CD4-positive, alpha-beta T cell treated with Interleukin-15 for 1 hour (primary cell): ENCODE data around the gene ABCA7.

Experiments
- DNase-seq: peaks from one replicate; pipeline ENCODE4 v3.0.0-alpha.2; 2020

Gene ABCA7

DNA sequence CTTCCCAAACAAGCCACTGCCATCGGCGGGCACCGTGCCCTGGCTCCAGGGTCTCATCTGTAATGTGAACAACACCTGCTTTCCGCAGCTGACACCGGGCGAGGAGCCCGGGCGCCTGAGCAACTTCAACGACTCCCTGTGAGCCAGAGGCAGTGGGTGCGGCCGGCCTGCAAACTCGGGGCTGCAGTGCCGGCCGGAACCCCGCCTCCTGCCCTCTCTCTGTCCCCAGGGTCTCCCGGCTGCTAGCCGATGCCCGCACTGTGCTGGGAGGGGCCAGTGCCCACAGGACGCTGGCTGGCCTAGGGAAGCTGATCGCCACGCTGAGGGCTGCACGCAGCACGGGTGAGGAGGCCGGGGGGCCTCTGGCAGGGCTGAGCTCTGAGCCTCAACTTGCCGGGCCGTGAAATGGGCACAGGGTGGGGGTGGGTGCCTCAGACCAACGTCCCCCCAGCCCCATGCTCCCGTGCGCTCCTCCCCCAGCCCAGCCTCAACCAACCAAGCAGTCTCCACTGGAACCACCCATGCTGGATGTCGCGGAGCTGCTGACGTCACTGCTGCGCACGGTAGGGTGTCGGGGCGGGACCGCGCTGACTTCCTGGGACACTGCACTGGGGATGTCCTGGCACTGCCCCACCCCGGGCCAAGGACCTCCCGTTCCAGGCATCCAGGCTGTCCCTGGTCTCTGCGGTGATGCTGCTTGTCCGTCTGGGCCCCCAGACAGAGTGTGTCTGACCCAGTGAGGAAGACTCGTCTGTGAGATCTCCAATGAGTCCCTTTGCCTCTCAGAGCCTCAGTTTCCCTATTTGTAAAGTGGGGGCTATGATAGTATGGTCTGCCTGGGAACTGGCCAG is 2.2 kb downstream of the ABCA7 start:
- no peak for DNase-seq

DNA sequence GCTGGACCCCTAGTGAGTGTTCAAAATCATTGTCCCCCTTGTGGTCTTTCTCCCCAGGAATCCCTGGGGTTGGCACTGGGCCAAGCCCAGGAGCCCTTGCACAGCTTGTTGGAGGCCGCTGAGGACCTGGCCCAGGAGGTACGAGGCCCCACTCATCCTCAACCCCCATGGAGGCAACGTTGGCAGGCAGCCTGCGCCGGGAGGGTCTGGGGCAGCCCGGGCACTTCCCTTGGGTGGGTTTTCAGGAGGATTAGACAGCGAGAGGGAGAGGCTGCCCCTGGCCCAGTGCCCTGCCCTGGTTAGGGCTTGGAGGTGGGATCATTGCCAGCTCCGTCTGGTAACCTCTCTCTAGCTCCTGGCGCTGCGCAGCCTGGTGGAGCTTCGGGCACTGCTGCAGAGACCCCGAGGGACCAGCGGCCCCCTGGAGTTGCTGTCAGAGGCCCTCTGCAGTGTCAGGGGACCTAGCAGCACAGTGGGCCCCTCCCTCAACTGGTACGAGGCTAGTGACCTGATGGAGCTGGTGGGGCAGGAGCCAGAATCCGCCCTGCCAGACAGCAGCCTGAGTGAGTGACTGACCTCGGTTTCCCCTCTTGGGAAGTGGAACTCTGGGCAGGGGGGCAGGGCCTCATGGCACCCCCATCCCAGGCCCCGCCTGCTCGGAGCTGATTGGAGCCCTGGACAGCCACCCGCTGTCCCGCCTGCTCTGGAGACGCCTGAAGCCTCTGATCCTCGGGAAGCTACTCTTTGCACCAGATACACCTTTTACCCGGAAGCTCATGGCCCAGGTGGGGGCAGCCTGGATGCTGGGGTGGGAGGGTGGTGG is 3.0 kb downstream of the ABCA7 start:
- DNase-seq, result no peak

DNA sequence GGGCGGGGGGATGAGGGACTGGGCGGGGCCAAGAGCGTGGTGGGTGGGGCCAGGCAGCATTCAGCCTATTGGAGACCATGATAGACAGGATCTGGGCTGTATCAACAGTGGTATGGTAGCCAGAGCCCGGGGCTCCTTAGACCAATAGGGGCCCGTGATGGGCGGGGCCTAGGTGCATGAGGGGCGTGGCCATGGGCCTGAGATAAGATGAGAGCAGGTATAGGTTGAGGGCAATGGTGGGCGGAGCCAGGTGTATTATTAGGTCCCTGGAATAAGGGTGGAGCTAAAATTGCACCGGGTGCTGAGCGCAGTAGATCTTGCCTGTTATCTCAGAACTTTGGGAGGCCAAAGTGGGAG is 5.3 kb downstream of the ABCA7 start:
- DNase-seq, result peak; percentile 84

DNA sequence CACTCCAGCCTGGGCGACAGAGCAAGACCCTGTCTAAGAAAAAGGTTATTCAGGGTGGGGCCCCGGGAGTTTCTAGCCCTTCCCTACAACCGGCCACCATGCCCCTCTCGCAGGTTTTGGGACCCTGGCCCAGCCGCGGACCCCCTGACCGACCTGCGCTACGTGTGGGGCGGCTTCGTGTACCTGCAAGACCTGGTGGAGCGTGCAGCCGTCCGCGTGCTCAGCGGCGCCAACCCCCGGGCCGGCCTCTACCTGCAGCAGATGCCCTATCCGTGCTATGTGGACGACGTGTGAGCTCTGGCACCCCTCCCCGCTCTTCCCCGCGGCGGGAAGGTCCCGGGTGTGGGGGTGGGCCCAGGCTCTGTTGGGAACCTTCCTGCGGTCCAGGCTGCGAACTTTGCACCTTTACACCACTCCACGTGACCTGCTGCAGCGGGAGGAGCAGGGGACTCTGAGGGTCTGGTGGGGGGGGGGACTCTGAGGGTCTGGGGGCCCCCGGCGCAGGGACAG is 6.3 kb downstream of the ABCA7 start:
- no peak for DNase-seq

DNA sequence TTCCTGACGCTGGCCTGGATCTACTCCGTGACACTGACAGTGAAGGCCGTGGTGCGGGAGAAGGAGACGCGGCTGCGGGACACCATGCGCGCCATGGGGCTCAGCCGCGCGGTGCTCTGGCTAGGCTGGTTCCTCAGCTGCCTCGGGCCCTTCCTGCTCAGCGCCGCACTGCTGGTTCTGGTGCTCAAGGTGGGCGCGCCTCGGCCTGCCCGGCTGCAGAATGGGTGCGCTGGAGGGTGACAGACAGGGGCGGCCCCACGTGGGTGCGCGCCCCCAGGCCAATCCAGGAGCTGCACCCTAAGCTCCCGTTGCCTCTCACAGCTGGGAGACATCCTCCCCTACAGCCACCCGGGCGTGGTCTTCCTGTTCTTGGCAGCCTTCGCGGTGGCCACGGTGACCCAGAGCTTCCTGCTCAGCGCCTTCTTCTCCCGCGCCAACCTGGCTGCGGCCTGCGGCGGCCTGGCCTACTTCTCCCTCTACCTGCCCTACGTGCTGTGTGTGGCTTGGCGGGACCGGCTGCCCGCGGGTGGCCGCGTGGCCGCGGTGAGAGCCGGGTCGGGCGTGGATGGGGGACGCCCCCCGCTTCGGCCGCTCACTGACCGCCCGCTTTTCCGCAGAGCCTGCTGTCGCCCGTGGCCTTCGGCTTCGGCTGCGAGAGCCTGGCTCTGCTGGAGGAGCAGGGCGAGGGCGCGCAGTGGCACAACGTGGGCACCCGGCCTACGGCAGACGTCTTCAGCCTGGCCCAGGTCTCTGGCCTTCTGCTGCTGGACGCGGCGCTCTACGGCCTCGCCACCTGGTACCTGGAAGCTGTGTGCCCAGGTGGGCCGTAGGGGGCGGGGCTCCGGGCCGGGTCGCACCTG is 7.2 kb downstream of the ABCA7 start:
- no peak for DNase-seq

DNA sequence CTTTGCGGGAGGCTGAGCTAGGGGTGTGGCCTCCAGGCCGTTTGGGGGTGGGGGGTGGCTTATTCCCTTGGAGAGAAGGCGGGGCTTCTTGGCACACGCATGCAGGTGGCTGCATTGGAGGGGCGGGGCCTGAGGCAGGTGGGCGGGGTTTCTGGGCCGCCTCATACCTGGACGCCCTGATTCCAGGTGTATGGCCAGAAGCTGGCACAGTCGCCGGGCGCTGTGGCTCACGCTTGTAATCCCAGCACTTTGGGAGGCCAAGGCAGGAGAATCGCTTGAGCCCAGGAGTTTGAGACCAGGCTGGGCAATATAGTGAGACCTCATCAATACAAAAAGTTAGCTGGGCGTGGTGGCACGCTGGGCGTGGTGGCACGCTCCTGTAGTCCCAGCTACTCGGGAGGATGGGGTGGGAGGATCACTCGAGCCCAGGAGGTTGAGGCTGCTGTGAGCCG is 7.8 kb downstream of the ABCA7 start:
- no peak for DNase-seq

DNA sequence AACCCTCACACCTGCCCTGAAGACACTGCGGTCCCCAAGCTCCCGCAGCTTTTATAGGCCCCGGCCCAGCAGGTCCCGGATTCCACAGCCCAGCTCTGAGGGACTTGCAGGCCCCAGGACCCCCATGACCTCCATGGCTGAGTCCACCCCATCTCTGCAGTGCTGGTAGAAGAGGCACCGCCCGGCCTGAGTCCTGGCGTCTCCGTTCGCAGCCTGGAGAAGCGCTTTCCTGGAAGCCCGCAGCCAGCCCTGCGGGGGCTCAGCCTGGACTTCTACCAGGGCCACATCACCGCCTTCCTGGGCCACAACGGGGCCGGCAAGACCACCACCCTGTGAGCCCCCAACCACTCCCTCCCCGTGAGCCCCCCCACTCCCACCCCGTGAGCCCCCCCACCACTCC is 9.2 kb downstream of the ABCA7 start:
- DNase-seq, result no peak

DNA sequence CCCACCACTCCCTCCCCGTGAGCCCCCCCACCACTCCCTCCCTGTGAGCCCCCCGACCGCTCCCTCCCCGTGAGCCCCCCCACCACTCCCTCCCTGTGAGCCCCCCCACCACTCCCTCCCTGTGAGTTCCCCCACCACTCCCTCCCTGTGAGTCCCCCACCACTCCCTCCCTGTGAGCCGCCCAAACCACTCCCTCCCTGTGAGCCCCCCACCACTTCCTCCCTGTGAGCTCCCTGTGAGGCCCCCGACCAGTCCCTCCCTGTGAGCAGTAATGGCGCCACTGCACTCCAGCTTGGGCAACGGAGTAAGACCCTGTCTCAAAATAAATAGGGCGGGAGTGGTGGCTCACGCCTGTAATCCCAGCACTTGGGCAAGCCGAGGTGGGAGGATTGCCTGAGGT is 9.9 kb downstream of the ABCA7 start:
- no peak for DNase-seq

DNA sequence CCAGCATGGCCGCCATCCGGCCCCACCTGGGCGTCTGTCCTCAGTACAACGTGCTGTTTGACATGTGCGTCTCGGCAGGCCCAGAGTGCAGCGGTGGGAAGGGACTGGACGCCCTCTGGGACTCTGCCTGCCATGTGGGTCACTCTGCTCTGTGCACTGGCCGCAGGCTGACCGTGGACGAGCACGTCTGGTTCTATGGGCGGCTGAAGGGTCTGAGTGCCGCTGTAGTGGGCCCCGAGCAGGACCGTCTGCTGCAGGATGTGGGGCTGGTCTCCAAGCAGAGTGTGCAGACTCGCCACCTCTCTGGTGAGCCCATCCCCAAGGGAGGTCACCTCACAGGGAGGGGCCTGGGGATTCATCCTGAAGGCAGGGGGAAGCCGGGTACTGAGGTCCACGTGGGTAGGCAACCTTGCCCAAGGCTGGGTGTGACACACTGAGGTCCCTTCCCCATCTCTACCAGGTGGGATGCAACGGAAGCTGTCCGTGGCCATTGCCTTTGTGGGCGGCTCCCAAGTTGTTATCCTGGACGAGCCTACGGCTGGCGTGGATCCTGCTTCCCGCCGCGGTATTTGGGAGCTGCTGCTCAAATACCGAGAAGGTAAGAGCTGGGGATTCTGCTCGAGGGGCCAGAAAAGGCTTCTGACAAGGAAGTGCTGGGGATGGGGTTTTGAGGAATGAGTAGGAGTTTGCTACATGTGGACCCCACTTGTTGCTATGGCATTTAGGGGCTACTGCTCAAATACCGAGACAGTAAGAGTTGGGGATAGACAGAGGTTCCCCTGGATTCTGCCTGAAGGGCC is 11.3 kb downstream of the ABCA7 start:
- DNase-seq, result no peak

DNA sequence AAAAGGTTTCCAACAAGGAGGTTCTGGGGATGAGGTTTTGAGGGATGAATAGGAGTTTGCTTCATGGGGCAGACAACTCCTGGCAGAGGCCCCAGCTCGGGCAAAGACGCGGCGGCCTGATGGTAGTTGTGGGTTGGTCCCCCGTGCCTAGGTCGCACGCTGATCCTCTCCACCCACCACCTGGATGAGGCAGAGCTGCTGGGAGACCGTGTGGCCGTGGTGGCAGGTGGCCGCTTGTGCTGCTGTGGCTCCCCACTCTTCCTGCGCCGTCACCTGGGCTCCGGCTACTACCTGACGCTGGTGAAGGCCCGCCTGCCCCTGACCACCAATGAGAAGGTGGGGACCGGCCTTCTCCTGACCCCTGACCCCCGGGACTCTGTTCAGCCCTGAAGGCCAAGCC is 11.9 kb downstream of the ABCA7 start:
- DNase-seq, result no peak

DNA sequence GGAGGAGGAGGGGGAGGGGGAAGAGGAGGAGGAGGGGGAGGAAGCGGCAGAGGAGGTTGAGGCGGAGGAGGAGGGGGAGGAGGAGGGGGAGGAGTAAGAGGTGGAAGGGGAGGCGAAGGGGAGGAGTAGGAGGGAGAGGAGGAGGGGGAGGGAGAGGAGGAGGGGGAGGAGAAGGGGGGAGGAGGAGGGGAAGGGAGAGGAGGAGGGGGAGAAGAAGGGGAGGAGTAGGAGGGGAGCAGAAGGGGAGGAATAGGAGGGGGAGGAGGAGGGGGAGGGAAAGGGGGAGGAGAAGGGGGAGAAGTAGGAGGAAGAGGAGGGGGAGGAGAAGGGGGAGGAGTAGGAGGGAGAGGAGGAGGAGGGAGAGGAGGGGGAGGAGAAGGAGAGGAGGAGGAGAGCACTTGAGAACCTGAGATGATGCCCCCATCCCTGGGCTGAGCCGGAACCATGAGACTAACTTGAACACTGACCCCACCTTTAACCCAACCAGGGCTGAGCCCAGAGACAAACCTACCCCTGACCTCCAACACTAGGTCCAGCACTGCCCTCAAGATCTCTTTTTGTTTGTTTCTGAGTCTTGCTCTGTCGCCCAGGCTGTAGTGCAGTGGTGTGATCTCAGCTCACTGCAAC is 12.6 kb downstream of the ABCA7 start:
- no peak for DNase-seq

DNA sequence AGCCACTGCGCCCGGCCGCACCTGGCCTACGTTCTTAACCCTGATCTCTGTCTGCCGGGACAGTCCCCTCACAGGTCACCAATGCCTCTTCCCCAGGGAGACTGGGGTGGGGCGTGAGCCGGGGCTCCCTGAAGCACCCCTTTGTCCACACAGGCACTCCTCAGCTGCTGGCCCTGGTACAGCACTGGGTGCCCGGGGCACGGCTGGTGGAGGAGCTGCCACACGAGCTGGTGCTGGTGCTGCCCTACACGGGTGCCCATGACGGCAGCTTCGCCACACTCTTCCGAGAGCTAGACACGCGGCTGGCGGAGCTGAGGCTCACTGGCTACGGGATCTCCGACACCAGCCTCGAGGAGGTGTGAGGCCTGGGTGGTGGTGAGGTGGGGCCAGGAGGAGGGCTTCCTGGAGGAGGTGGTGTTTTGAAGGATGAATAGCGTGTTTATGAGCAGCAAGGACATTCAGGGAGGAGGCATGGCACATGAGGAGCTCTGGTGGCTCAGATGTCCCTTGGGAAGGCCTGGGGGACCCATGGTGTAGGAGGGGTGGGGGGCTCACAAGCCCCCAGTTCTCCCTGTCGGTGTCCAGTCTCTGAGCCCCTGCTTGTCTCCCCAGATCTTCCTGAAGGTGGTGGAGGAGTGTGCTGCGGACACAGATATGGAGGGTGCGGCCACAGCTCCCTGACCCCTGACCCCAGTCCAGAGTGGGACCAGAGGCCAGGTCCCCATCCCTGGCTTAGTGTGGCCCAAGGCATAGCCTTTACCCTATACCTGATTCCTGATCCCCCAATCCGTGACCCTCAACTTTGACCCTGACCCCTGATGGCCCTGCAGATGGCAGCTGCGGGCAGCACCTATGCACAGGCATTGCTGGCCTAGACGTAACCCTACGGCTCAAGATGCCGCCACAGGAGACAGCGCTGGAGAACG is 13.5 kb downstream of the ABCA7 start:
- no peak for DNase-seq

DNA sequence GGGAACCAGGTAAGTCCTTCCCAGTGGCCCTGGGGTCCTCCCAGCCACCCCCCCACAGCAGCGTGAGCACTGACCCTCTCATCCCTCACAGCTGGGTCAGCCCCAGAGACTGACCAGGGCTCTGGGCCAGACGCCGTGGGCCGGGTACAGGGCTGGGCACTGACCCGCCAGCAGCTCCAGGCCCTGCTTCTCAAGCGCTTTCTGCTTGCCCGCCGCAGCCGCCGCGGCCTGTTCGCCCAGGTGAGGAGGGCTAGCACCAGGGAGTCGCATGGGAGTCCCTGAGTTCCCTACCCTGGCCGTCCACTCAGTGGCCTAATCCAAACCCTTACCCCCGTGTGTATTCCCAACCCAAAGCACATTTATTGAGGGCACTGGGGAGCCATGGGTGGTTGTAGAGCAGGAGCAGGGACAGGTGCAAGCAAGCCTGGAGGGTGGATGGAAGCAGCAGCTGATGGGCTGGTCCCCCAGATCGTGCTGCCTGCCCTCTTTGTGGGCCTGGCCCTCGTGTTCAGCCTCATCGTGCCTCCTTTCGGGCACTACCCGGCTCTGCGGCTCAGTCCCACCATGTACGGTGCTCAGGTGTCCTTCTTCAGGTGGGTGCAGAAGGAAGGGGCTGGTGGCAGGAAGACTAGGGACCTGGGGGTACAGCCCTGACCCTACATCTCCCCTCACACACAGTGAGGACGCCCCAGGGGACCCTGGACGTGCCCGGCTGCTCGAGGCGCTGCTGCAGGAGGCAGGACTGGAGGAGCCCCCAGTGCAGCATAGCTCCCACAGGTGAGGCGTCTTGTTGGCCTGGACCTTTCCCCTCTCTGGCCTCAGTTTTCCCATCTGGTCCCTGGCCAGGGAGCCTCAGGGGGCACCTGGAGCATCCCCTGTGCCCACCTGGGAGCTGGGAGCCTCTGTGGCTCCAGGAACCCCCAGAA is 14.5 kb downstream of the ABCA7 start:
- DNase-seq, result no peak

DNA sequence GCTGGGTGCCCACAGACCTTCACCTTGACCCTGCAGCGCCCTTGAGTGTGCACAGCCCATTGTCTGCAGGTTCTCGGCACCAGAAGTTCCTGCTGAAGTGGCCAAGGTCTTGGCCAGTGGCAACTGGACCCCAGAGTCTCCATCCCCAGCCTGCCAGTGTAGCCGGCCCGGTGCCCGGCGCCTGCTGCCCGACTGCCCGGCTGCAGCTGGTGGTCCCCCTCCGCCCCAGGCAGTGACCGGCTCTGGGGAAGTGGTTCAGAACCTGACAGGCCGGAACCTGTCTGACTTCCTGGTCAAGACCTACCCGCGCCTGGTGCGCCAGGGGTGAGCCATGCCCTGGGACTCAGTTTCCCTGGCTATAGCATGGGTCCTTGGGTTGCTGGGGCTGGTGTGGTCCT is 15.1 kb downstream of the ABCA7 start:
- DNase-seq, result no peak

DNA sequence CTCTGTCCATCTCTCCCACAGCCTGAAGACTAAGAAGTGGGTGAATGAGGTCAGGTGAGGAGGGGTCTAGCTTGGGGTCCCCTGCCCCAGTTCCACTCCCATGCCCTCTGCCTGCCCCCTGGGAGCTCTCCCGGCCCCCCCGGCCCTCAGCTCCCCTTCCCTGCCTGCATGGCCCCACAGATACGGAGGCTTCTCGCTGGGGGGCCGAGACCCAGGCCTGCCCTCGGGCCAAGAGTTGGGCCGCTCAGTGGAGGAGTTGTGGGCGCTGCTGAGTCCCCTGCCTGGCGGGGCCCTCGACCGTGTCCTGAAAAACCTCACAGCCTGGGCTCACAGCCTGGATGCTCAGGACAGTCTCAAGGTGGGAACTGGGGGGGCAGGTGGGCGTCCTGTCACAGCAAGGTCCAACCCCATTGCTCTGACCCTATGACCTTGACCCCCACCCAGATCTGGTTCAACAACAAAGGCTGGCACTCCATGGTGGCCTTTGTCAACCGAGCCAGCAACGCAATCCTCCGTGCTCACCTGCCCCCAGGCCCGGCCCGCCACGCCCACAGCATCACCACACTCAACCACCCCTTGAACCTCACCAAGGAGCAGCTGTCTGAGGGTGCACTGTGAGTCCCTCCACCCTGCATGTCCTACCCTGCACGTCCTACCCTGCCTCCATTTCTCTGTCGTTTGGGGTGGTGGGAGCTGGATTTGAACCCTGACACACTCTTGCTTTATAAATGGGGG is 16.1 kb downstream of the ABCA7 start:
- no peak for DNase-seq

DNA sequence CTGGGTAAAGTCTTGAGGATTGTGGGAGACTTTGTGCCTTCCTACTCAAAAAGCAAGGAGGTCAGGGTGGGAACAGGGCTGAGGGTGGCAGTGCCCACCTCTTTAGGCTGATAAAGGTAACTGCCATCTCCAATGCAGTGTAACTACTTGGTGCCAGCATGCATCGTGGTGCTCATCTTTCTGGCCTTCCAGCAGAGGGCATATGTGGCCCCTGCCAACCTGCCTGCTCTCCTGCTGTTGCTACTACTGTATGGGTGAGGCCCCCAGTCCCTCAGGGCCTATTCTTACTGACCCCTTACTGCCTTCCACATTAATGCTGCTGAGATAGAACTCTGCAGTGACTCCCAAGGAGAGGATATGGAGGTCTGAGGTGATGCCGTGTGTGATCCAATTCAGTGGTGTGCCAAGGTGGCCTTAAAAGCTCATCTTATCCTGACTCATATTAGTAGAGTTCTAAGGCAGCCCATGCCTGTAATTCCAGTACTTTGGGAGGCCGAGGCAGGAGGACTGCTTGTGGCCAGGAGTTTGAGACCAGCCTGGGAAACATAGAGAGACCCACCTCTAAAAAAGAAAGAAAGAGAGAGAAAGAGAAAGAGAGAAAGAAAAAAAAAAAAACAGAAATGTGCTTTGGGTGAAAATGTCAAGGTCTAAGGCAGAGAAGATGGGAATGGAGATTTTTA is 17.4 kb downstream of the ABCA7 start:
- peak; percentile 67 for DNase-seq

DNA sequence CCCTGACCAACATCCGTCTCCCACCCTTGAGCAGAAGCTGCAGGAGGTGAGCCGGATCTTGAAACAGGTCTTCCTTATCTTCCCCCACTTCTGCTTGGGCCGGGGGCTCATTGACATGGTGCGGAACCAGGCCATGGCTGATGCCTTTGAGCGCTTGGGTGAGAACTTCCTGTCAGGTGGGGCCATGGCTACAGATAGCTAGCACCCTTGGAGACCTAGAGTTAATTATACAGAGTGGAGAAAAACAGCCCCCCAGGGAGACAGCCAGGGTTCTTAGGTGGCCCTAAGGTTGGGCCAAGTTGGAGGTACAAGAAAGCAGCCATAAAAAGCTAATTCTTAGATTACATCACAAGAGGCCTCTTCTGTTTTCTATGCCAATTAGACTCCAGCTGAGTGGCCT is 18.2 kb downstream of the ABCA7 start:
- DNase-seq, result no peak

DNA sequence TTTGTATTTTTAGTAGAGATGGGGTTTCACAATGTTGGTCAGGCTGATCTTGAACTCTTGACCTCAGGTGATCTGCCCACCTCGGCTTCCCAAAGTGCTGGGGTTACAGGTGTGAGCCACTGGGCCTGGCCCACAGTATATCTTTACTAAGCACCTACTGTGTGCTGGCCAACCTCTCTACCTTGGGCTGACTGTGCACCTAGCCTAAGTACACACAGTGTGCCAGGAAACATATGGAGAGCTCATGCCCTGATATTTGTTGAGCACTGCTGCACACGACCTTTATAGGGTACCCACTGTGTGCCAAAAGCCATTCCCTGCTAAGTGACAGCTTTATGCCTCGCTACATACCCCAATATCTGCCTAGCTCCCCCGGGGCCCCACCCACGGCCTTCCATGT is 20.8 kb downstream of the ABCA7 start:
- DNase-seq, result no peak
